ENCODE results near the gene HES4. TPM values are rescaled to one million over a fixed set of nuclear protein-coding genes. Genes with fewer than 3 reads are reported as not detected.
A peak's percentile ranks its signal among the peaks of the same experiment; 100 is the strongest.
"Not testable (repeated sequence)": the region's sequence is repeated elsewhere in the genome, so short reads cannot be mapped to it uniquely, and the experiment has no call there.

HES4 gene
- total and polyA plus RNA-seq, 10 of the 15 experiments (the other 5 are each of a cell fraction or from before 2014, with no cell fraction given): 0.44 to 1.7 (median 0.85) TPM; not detected in 5

DNA sequence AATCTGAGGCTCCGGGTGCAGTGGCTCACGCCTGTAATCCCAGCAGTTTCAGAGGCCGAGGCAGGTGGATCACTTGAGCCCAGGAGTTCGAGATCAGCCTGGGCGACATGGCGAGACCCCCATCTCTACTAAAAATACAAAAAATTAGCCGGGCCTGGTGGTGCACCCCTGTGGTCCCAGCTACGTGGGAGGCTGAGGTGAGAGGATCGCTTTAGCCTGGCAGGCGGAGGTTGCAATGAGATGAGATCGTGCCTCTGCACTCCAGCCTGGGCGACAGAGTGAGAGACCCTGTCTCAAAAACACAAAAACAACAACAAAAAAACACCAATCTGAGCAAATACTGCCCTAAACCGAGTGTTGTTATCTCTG is 12.8 kb upstream of the HES4 start:
- H4K20me1 ChIP-seq (ENCODE audit: control insufficient read depth, insufficient read depth); intact Hi-C loops (cut with micrococcal nuclease; ENCODE audit: unreplicated experiment); H3K36me3 ChIP-seq (ENCODE audit: control insufficient read depth in 2 of 2, insufficient read depth in 2 of 2, low read length in 1 of 2); in situ Hi-C loops (cut with MboI); FAIRE-seq; DNase-seq (ENCODE audit: low read depth, low spot score); H3K27me3 ChIP-seq (replicated peaks in 1 of 2; ENCODE audit: control insufficient read depth in 2 of 2, insufficient read depth in 2 of 2, low read length in 1 of 2); H3K9me3 ChIP-seq (replicated peaks; ENCODE audit: control insufficient read depth, insufficient read depth, low read length): not testable (repeated sequence)
- Histone ChIP-seq H3K4me1 (ENCODE audit: control insufficient read depth, insufficient read depth, low read length) (peaks cover 12% of the 10 kb centered on the region), H2AFZ (ENCODE audit: control insufficient read depth, low read depth, low read length) (peak overlapping the region; percentile 73; the same call in 1 of the 2 replicates), H3K4me3 (peak overlapping the region; percentile 56; the same call in 1 of the 2 replicates), H3K4me2 (ENCODE audit: control insufficient read depth, insufficient read depth) (peak overlapping the region; percentile 46), H3K9ac (ENCODE audit: control insufficient read depth, insufficient read depth, low read length) (peak overlapping the region; percentile 91), H3K79me2 (ENCODE audit: control insufficient read depth, insufficient read depth, low read length) (peaks cover 22% of the 10 kb centered on the region), H3K27ac (ENCODE audit: control insufficient read depth, insufficient read depth) (peak overlapping the region; percentile 92)
- peak; percentile 7 for ATAC-seq
- ChIA-PET SMC1A (ENCODE audit: uncharacterized antibody, unreplicated experiment) (interaction anchor here (1.0 to 2.8 kb wide), 6 partner anchors 11 to 50 kb away, joined by 3 to 13 read pairs (median 8); partner anchors contain the start of gene HES4), POLR2A (interaction anchor here (0.5 to 4.0 kb wide), 9 partner anchors 9 to 238 kb away, joined by 3 to 22 read pairs (median 6); no protein-coding TSS in a partner anchor), RAD21 (ENCODE audit: unreplicated experiment) (interaction anchor here (1.1 to 3.2 kb wide), 6 partner anchors 19 to 51 kb away, joined by 3 to 24 read pairs (median 5); partner anchors contain the start of gene PERM1), CTCF (interaction anchor here (1.0 to 7.4 kb wide), 11 partner anchors 10 to 238 kb away, joined by 3 to 68 read pairs (median 4); partner anchors contain the start of gene PLEKHN1)
- TF ChIP-seq, protein P1, sequence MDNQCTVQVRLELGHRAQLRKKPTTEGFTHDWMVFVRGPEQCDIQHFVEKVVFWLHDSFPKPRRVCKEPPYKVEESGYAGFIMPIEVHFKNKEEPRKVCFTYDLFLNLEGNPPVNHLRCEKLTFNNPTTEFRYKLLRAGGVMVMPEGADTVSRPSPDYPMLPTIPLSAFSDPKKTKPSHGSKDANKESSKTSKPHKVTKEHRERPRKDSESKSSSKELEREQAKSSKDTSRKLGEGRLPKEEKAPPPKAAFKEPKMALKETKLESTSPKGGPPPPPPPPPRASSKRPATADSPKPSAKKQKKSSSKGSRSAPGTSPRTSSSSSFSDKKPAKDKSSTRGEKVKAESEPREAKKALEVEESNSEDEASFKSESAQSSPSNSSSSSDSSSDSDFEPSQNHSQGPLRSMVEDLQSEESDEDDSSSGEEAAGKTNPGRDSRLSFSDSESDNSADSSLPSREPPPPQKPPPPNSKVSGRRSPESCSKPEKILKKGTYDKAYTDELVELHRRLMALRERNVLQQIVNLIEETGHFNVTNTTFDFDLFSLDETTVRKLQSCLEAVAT (IDR thresholded peaks at IDR 0.05): peak; percentile 85
- WGBS (ENCODE audit: insufficient coverage, insufficient replicate concordance, low lambda C conversion rate, missing lambda C conversion rate): 40% methylated on average over 12 of the region's 13 CpGs
- BruUV-seq (replicated peaks): TSS peak; percentile 99

DNA sequence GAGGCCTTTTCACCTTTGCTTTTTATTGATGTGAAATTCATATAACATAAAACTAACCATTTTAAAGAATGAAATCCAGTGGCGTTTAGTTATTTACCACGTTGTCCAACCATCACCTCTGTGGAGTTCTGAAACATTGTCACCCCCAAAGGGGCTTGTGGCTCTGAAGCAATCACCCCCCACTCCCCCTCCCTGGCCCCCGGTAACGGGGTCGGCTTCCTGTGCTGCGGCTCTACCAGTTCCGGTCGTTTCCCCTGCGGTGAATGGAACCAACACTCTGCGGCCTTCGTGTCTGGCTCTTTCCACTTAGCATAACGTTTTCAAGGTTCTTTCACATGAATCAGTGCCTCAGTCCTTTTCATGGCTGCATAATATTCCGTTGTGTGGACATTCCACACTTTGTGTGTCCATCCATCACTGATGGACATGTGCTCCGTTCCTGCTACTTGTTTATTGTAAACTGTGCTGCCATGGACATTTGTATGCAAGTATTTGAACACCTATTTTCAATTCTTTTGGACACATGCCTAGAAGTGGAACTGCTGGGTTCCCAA is 11.6 kb upstream of the HES4 start:
- FAIRE-seq (no peak), ATAC-seq (no peak), DNase-seq (ENCODE audit: low read depth, low spot score) (no peak)
- intact Hi-C loops (cut with micrococcal nuclease; ENCODE audit: unreplicated experiment): no loop called here
- peaks cover 2% of the 10 kb centered on the region; the same call in 1 of the 3 replicates for H3K9me3 ChIP-seq (replicated peaks; ENCODE audit: control insufficient read depth, insufficient read depth, low read length)
- RAD21 ChIA-PET (ENCODE audit: unreplicated experiment): no interaction called here
- no peak overlapping the region for H3K4me2 ChIP-seq (ENCODE audit: control insufficient read depth, insufficient read depth)
- in situ Hi-C loops (cut with MboI): no loop called here
- no TSS peak for BruUV-seq (replicated peaks)
- no peak for TF ChIP-seq TCF7 (IDR thresholded peaks at IDR 0.05; ENCODE audit: borderline replicate concordance)
- TF ChIP-seq BMI1 (IDR thresholded peaks at IDR 0.05; ENCODE audit: borderline replicate concordance): no peak
- TF ChIP-seq, protein P2, sequence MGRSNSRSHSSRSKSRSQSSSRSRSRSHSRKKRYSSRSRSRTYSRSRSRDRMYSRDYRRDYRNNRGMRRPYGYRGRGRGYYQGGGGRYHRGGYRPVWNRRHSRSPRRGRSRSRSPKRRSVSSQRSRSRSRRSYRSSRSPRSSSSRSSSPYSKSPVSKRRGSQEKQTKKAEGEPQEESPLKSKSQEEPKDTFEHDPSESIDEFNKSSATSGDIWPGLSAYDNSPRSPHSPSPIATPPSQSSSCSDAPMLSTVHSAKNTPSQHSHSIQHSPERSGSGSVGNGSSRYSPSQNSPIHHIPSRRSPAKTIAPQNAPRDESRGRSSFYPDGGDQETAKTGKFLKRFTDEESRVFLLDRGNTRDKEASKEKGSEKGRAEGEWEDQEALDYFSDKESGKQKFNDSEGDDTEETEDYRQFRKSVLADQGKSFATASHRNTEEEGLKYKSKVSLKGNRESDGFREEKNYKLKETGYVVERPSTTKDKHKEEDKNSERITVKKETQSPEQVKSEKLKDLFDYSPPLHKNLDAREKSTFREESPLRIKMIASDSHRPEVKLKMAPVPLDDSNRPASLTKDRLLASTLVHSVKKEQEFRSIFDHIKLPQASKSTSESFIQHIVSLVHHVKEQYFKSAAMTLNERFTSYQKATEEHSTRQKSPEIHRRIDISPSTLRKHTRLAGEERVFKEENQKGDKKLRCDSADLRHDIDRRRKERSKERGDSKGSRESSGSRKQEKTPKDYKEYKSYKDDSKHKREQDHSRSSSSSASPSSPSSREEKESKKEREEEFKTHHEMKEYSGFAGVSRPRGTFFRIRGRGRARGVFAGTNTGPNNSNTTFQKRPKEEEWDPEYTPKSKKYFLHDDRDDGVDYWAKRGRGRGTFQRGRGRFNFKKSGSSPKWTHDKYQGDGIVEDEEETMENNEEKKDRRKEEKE (IDR thresholded peaks at IDR 0.05): no peak
- no peak for TF ChIP-seq SMC3 (IDR thresholded peaks at IDR 0.05; ENCODE audit: borderline replicate concordance, low read length)
- no peak overlapping the region for H3K4me3 ChIP-seq
- no peak overlapping the region for H2AFZ ChIP-seq (ENCODE audit: control insufficient read depth, low read depth, low read length)
- CTCF ChIA-PET: interaction anchor here (1.2 to 4.1 kb wide), 2 partner anchors 9 to 28 kb away, joined by 3 to 37 read pairs; no protein-coding TSS in a partner anchor
- 20% methylated on average over 14 of the region's 14 CpGs for WGBS (ENCODE audit: insufficient coverage, insufficient replicate concordance, low lambda C conversion rate, missing lambda C conversion rate)
- H3K79me2 ChIP-seq (ENCODE audit: control insufficient read depth, insufficient read depth, low read length): peaks cover 22% of the 10 kb centered on the region
- POLR2A ChIA-PET: interaction anchor here (4.0 kb wide), 1 partner anchor 8 kb away, joined by 22 read pairs; no protein-coding TSS in a partner anchor
- no peaks in the 10 kb centered on the region for H3K27me3 ChIP-seq (replicated peaks in 1 of 2; ENCODE audit: control insufficient read depth in 2 of 2, insufficient read depth in 2 of 2, low read length in 1 of 2)
- SMC1A ChIA-PET (ENCODE audit: uncharacterized antibody, unreplicated experiment): no interaction called here
- H4K20me1 ChIP-seq (ENCODE audit: control insufficient read depth, insufficient read depth): no peaks in the 10 kb centered on the region
- H3K36me3 ChIP-seq (ENCODE audit: control insufficient read depth in 2 of 2, insufficient read depth in 2 of 2, low read length in 1 of 2): no peaks in the 10 kb centered on the region
- no peak overlapping the region for H3K27ac ChIP-seq (ENCODE audit: control insufficient read depth, insufficient read depth)
- peaks cover 12% of the 10 kb centered on the region for H3K4me1 ChIP-seq (ENCODE audit: control insufficient read depth, insufficient read depth, low read length)
- H3K9ac ChIP-seq (ENCODE audit: control insufficient read depth, insufficient read depth, low read length): no peak overlapping the region

Measured in GM12878 (cell line).